AG08395 (cell line): Measurements from ENCODE around the gene FAIM.
"Not testable (repeated sequence)": the region's sequence is repeated elsewhere in the genome, so short reads cannot be mapped to it uniquely, and the experiment has no call there.

Experiments
- DNase-seq: peaks from one replicate; pipeline ENCODE4 v3.0.0; 2012; ENCODE audit warnings: mixed read lengths, low spot score

Gene FAIM

GRCh38 chr3:138680974-138681373 is 72.4 kb downstream of the FAIM start:
- not testable (repeated sequence) for DNase-seq

- no peak for DNase-seq
These were observed 73.1 kb downstream of the FAIM start for GRCh38 chr3:138681463-138682220.

GRCh38 chr3:138682648-138683047 is 74.1 kb downstream of the FAIM start:
- no peak for DNase-seq
